Measurements from ENCODE around the gene BBOF1. TPM values are rescaled to one million over a fixed set of nuclear protein-coding genes. Genes with fewer than 3 reads are reported as not detected.

BBOF1 gene
- total and polyA plus RNA-seq, 12 donors: 1.4 to 29.3 (median 5.3) TPM

DNA sequence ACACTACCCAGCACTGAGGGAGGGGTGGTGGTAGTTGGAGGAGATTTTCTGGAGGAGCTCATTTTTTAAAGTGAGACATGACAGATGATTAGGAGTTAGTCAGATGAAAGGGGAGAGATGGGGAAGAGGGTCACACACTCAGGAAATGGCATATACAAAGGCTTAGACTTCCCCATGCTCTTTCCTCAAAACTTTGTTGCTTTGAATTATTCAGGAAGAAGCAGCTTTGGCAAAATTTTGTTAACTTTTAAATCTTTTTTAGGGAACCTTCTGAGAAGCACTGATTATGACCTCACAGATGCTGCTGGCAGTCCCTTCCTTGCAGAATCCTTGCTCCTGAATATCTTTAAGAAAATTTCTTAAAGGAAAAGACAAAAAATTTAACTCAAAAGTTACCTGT, 45.3 kb downstream of the BBOF1 start:
- Histone ChIP-seq H3K27ac (no peak overlapping the region), H3K9me3 (replicated peaks in 1 of 3) (no peaks in the 10 kb centered on the region), H3K4me3 (no peak overlapping the region), H3K36me3 (replicated peaks in 1 of 2) (peaks cover 0 to 34% of the 10 kb centered on the region in 2 donors), H3K4me1 (replicated peaks in 1 of 2) (no peaks in the 10 kb centered on the region), H3K27me3 (no peaks in the 10 kb centered on the region)
- DNase-seq: no peak
- no peak for TF ChIP-seq POLR2A (IDR thresholded peaks at IDR 0.05)
- TF ChIP-seq, protein P1, sequence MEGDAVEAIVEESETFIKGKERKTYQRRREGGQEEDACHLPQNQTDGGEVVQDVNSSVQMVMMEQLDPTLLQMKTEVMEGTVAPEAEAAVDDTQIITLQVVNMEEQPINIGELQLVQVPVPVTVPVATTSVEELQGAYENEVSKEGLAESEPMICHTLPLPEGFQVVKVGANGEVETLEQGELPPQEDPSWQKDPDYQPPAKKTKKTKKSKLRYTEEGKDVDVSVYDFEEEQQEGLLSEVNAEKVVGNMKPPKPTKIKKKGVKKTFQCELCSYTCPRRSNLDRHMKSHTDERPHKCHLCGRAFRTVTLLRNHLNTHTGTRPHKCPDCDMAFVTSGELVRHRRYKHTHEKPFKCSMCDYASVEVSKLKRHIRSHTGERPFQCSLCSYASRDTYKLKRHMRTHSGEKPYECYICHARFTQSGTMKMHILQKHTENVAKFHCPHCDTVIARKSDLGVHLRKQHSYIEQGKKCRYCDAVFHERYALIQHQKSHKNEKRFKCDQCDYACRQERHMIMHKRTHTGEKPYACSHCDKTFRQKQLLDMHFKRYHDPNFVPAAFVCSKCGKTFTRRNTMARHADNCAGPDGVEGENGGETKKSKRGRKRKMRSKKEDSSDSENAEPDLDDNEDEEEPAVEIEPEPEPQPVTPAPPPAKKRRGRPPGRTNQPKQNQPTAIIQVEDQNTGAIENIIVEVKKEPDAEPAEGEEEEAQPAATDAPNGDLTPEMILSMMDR (IDR thresholded peaks at IDR 0.05): no peak
- intact Hi-C loops (cut with DNase I): no loop called here

DNA sequence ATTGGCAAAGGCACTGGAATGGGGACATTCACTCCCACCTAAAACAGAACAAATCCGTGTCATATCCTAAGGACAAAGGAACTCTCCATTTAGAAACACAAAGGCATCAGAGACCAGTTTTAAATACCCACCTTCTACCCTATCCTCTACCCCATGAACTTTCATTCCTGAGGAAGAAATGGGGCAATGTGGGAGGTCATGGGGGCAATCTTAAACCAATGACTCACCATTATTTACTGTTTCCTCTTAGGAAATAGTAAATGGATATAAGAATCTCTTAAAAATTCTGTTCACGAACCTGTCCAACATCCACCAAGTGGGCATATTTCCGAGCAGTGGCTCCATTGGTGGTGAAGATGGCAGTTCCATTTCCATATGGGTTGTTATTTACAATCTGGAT, 45.7 kb downstream of the BBOF1 start:
- WGBS, 4 donors: 87 to 93% (median 90%) methylated on average over 3 of the region's 3 CpGs
- no peaks in the 10 kb centered on the region for H3K9me3 ChIP-seq (replicated peaks in 1 of 3)
- H3K27me3 ChIP-seq: no peaks in the 10 kb centered on the region
- no peak overlapping the region for H3K4me3 ChIP-seq
- intact Hi-C loops (cut with DNase I): no loop called here
- H3K36me3 ChIP-seq (replicated peaks in 1 of 2): peaks cover 0 to 30% of the 10 kb centered on the region in 2 donors
- H3K27ac ChIP-seq: no peak overlapping the region
- TF ChIP-seq, protein P1 (IDR thresholded peaks at IDR 0.05): no peak
- TF ChIP-seq POLR2A (IDR thresholded peaks at IDR 0.05): no peak
- no peak for DNase-seq
- H3K4me1 ChIP-seq (replicated peaks in 1 of 2): no peaks in the 10 kb centered on the region

DNA sequence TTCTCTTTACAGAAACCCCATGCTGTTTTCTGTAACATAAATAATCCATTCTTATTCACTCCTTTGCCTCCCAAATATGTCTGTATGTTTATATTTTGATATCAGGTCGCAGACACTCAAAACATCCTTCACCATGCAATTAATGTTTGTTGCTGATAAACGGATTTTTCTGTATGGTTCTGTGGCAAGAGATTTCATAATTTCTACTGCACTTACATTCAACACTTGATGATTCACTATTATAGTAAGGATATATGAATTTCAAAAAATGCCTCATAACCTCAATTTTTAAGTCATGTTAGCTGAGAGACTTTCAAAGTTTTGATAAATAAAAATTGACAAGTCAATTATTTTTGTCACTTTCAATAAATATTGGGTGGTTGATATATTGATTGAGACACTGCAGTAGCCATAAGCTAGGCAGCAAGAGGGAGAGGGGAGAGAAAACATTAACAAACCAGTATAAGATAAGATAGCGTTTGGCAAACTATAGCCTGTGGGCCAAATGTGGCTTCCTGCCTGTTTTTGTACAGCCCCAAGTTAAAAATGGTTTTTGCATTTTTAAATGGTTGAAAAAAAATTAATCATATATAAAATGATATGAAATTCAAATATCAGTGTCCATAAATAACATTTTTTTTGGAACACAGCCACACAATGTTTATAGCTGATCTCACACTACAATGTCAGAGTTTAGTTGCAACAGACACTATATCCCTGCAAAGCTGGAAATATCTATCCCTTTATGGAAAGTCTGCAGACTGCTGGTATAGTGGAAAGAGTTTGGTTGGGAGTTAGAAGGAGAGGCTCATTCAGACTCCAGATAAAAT, 46.8 kb downstream of the BBOF1 start:
- intact Hi-C loops (cut with DNase I): no loop called here
- no peaks in the 10 kb centered on the region for H3K27me3 ChIP-seq
- no peak overlapping the region for H3K27ac ChIP-seq
- no peaks in the 10 kb centered on the region for H3K9me3 ChIP-seq (replicated peaks in 1 of 3)
- H3K4me3 ChIP-seq: no peak overlapping the region
- DNase-seq: no peak
- no peak for TF ChIP-seq POLR2A (IDR thresholded peaks at IDR 0.05)
- TF ChIP-seq, protein P1 (IDR thresholded peaks at IDR 0.05): no peak
- 75 to 81% (median 79%) methylated on average over 3 of the region's 3 CpGs for WGBS, 4 donors
- peaks cover 0 to 24% of the 10 kb centered on the region in 2 donors for H3K36me3 ChIP-seq (replicated peaks in 1 of 2)
- H3K4me1 ChIP-seq (replicated peaks in 1 of 2): no peaks in the 10 kb centered on the region

DNA sequence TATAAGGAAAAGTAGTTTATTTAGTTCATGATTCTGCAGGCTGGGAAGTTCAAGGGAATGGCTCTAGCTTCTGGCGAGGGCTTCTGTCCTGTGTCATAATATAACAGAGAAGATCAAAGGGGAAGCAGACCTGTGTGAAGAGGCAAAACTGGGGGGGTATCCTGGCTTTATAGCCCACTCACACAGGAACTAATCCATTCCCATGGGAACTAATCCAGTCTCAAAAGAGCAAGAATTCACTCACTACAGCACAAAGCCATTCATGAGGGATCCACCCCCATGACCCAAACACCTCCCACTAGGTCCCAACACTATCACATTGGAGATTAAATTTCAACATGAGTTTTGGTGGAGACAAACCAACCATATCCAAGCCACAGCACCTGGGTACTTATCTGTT, 58.3 kb downstream of the BBOF1 start:
- no peaks in the 10 kb centered on the region for H3K27me3 ChIP-seq
- H3K4me1 ChIP-seq (replicated peaks in 1 of 2): no peaks in the 10 kb centered on the region
- peaks cover 0 to 4% of the 10 kb centered on the region in 2 donors for H3K36me3 ChIP-seq (replicated peaks in 1 of 2)
- no peak for DNase-seq
- no peaks in the 10 kb centered on the region for H3K9me3 ChIP-seq (replicated peaks in 1 of 3)
- no peak overlapping the region for H3K4me3 ChIP-seq
- intact Hi-C loops (cut with DNase I): no loop called here
- whole genome bisulfite sequencing, 4 donors: 84 to 92% (median 90%) methylated on average over 1 of the region's 1 CpG
- no peak for TF ChIP-seq POLR2A (IDR thresholded peaks at IDR 0.05)
- TF ChIP-seq, protein P1 (IDR thresholded peaks at IDR 0.05): no peak
- H3K27ac ChIP-seq: no peak overlapping the region

Data from adrenal gland (tissue), 12 donors.